SIG-M5 treated with dmso at 0.1 percent for 504 hours (cell line): ENCODE results near the gene HIPK2.
"Not testable (repeated sequence)": the region's sequence is repeated elsewhere in the genome, so short reads cannot be mapped to it uniquely, and the experiment has no call there.

Source experiments
- DNase-seq: peaks from one replicate; lab custom pipeline; 2025; ENCODE audit not compliant: unreplicated experiment; lab: John Stamatoyannopoulos, UW

Gene HIPK2

GRCh38 chr7:139635526-139636302, 142.1 kb downstream of the HIPK2 start:
- DNase-seq: no peak

- no peak for DNase-seq
These were observed 143.7 kb downstream of the HIPK2 start for GRCh38 chr7:139634087-139634486.

- no peak for DNase-seq
These were observed 146.2 kb downstream of the HIPK2 start for GRCh38 chr7:139631520-139632031.

GRCh38 chr7:139630643-139631519, 146.9 kb downstream of the HIPK2 start:
- DNase-seq: no peak

GRCh38 chr7:139629392-139630082, 148.3 kb downstream of the HIPK2 start:
- no peak for DNase-seq

- DNase-seq: no peak
These were observed 150.0 kb downstream of the HIPK2 start for GRCh38 chr7:139627831-139628230.

- DNase-seq: peak; percentile 96
These were observed 151.0 kb downstream of the HIPK2 start for GRCh38 chr7:139626817-139627216.

- DNase-seq: peak; percentile 13
These were observed 154.3 kb downstream of the HIPK2 start for GRCh38 chr7:139623518-139623917.

- peak; percentile 47 for DNase-seq
These were observed 157.0 kb downstream of the HIPK2 start for GRCh38 chr7:139620676-139621344.

GRCh38 chr7:139619367-139619657, 158.5 kb downstream of the HIPK2 start:
- DNase-seq: no peak

- DNase-seq: peak; percentile 33
These were observed 159.1 kb downstream of the HIPK2 start for GRCh38 chr7:139618482-139619366.

- DNase-seq: no peak
These were observed 160.7 kb downstream of the HIPK2 start for GRCh38 chr7:139617074-139617473.

- DNase-seq: no peak
These were observed 162.9 kb downstream of the HIPK2 start for GRCh38 chr7:139614886-139615285.

- no peak for DNase-seq
These were observed 163.8 kb downstream of the HIPK2 start for GRCh38 chr7:139613971-139614411.

- DNase-seq: not testable (repeated sequence)
These were observed 166.2 kb downstream of the HIPK2 start for GRCh38 chr7:139611556-139611955.

- DNase-seq: no peak
These were observed 167.2 kb downstream of the HIPK2 start for GRCh38 chr7:139610595-139610994.

- no peak for DNase-seq
These were observed 173.9 kb downstream of the HIPK2 start for GRCh38 chr7:139603896-139604295.

GRCh38 chr7:139603282-139603681, 174.5 kb downstream of the HIPK2 start:
- no peak for DNase-seq

- peak; percentile 68 for DNase-seq
These were observed 175.6 kb downstream of the HIPK2 start for GRCh38 chr7:139602143-139602722.
